Fibroblast of lung (primary cell): Measurements from ENCODE around the gene FOXI1. TPM values are rescaled to one million over a fixed set of nuclear protein-coding genes. Genes with fewer than 3 reads are reported as not detected.

Experiments used
- DNase-seq, 2 donors: peaks; one replicate each; pipeline versions ENCODE4 v3.0.0 to v3.0.0-alpha.2; 2010; ENCODE audit warnings: low read depth in 2 of 2
- H2AFZ ChIP-seq: 2 replicates; pipeline ENCODE4 v1.5.1; 2012; ENCODE audit warnings: low read length, control low read depth, inconsistent platforms
- H3K27ac ChIP-seq: 2 replicates; pipeline ENCODE4 v1.5.1; 2011; ENCODE audit warnings: low read length, control low read depth; ENCODE audit not compliant: insufficient read depth
- H3K27me3 ChIP-seq: 2 replicates; pipeline ENCODE4 v1.5.1; 2011; ENCODE audit warnings: mild to moderate bottlenecking, low read length; ENCODE audit not compliant: control insufficient read depth, insufficient read depth
- H3K36me3 ChIP-seq: 2 replicates; pipeline ENCODE4 v1.5.1; 2011; ENCODE audit warnings: low read length; ENCODE audit not compliant: control insufficient read depth, insufficient read depth
- H3K4me1 ChIP-seq: 2 replicates; pipeline ENCODE4 v1.5.1; 2011; ENCODE audit warnings: low read length; ENCODE audit not compliant: control insufficient read depth, insufficient read depth; ENCODE audit errors: extremely low read depth
- H3K4me2 ChIP-seq: 2 replicates; pipeline ENCODE4 v1.5.1; 2011; ENCODE audit warnings: low read length, control low read depth; ENCODE audit not compliant: insufficient read depth; ENCODE audit errors: extremely low read depth
- H3K4me3 ChIP-seq, 4 experiments: fragments of 200-600 bp in 1 of 4; sonication (generic) in 1 of 4; replicated peaks in 1 of 4; 2 replicates each; pipeline ENCODE4 v1.5.1; 2011 to 2016; ENCODE audit warnings: low read length in 4 of 4, low read depth in 3 of 4, mild to moderate bottlenecking in 3 of 4, control low read depth in 2 of 4, inconsistent platforms in 1 of 4, mixed read lengths in 1 of 4; ENCODE audit not compliant: insufficient read depth in 1 of 4; ENCODE audit errors: control extremely low read depth in 1 of 4
- H3K79me2 ChIP-seq: 2 replicates; pipeline ENCODE4 v1.5.1; 2012; ENCODE audit warnings: mild to moderate bottlenecking, low read length, inconsistent platforms; ENCODE audit not compliant: control insufficient read depth, insufficient read depth
- H3K9ac ChIP-seq: 2 replicates; pipeline ENCODE4 v1.5.1; 2011; ENCODE audit warnings: mild to moderate bottlenecking, low read length, control low read depth; ENCODE audit not compliant: insufficient read depth
- H3K9me3 ChIP-seq: 2 replicates; pipeline ENCODE4 v1.5.1; 2012; ENCODE audit warnings: low read depth, low read length; ENCODE audit not compliant: control insufficient read depth, insufficient read depth
- H4K20me1 ChIP-seq: 2 replicates; pipeline ENCODE4 v1.5.1; 2011; ENCODE audit warnings: low read length; ENCODE audit not compliant: control insufficient read depth, insufficient read depth; ENCODE audit errors: extremely low read depth
- CTCF ChIP-seq, 2 donors: IDR thresholded peaks in 1 of 2; conservative IDR thresholded peaks in 1 of 2; 1 replicate in 1 of 2; 2 replicates in 1 of 2; pipeline ENCODE4 v1.5.1; 2011 to 2012; ENCODE audit warnings: low read length in 2 of 2, control low read depth in 1 of 2, inconsistent platforms in 1 of 2, low read depth in 1 of 2, mild to moderate bottlenecking in 1 of 2
- EZH2 ChIP-seq: IDR thresholded peaks from 2 replicates; pipeline ENCODE4 v1.5.1; 2012; ENCODE audit warnings: low read length, control low read depth, mild to moderate bottlenecking; ENCODE audit errors: missing control alignments
- polyA plus RNA-seq, 2 donors: library from polyadenylated mRNA; depleted of rRNA in 1 of 2; stranded (reverse) in 1 of 2; unstranded in 1 of 2; fragments of >200 nt; gene quantifications; 2 replicates each; pipeline ENCODE4 v1.2.1, GENCODE V29; 2011 to 2012; ENCODE audit warnings: missing spikeins in 1 of 2
- total RNA-seq: library from RNA; depleted of rRNA; stranded (reverse); fragments of >200 nt; gene quantifications from 2 replicates; pipeline ENCODE4 v1.2.1, GENCODE V29; 2014

Gene FOXI1
- total and polyA plus RNA-seq, 2 donors (not counting 1 experiment from before 2014, with no cell fraction given): not detected

GRCh38 chr5:170080217-170080616 lies 25.5 kb upstream of the FOXI1 start:
- Histone ChIP-seq H3K9me3 (no peaks in the 10 kb centered on the region), H3K9ac (no peak overlapping the region), H3K27me3 (no peaks in the 10 kb centered on the region), H3K27ac (no peak overlapping the region), H3K4me2 (no peak overlapping the region), H3K36me3 (no peaks in the 10 kb centered on the region), H3K4me3 (no peak overlapping the region), H4K20me1 (no peaks in the 10 kb centered on the region), H3K4me1 (no peaks in the 10 kb centered on the region), H2AFZ (no peak overlapping the region), H3K79me2 (no peaks in the 10 kb centered on the region)
- no peak for DNase-seq
- TF ChIP-seq CTCF (conservative IDR thresholded peaks at IDR 0.05 in 1 of 2, IDR thresholded peaks at IDR 0.05 in 1 of 2; ENCODE audit: low read depth in 1 of 2, low read length in 2 of 2) (no peak), EZH2 (no peak)

- Histone ChIP-seq H3K9me3 (no peaks in the 10 kb centered on the region), H3K79me2 (no peaks in the 10 kb centered on the region), H3K36me3 (no peaks in the 10 kb centered on the region), H3K27ac (no peak overlapping the region), H3K4me1 (no peaks in the 10 kb centered on the region), H3K9ac (no peak overlapping the region), H3K4me2 (no peak overlapping the region), H3K27me3 (no peaks in the 10 kb centered on the region), H2AFZ (no peak overlapping the region), H4K20me1 (no peaks in the 10 kb centered on the region), H3K4me3 (no peak overlapping the region)
- TF ChIP-seq CTCF (conservative IDR thresholded peaks at IDR 0.05 in 1 of 2, IDR thresholded peaks at IDR 0.05 in 1 of 2; ENCODE audit: low read depth in 1 of 2, low read length in 2 of 2): no peak
- TF ChIP-seq EZH2: no peak
- DNase-seq: no peak
Observed at GRCh38 chr5:170080786-170081445, 24.8 kb upstream of the FOXI1 start.

GRCh38 chr5:170081616-170082015 lies 24.1 kb upstream of the FOXI1 start:
- H3K79me2 ChIP-seq: no peaks in the 10 kb centered on the region
- no peaks in the 10 kb centered on the region for H3K4me1 ChIP-seq
- no peak for DNase-seq
- no peaks in the 10 kb centered on the region for H3K9me3 ChIP-seq
- no peak overlapping the region for H2AFZ ChIP-seq
- H3K27me3 ChIP-seq: no peaks in the 10 kb centered on the region
- no peak overlapping the region for H3K9ac ChIP-seq
- no peaks in the 10 kb centered on the region for H3K36me3 ChIP-seq
- no peak overlapping the region for H3K4me2 ChIP-seq
- H3K4me3 ChIP-seq: no peak overlapping the region
- TF ChIP-seq EZH2 (no peak), CTCF (conservative IDR thresholded peaks at IDR 0.05 in 1 of 2, IDR thresholded peaks at IDR 0.05 in 1 of 2; ENCODE audit: low read depth in 1 of 2, low read length in 2 of 2) (no peak)
- H3K27ac ChIP-seq: no peak overlapping the region
- no peaks in the 10 kb centered on the region for H4K20me1 ChIP-seq
